Measurements from ENCODE around the gene TTLL12. TPM values are rescaled to one million over a fixed set of nuclear protein-coding genes. Genes with fewer than 3 reads are reported as not detected.

Gene TTLL12
- total and polyA plus RNA-seq, 2 of the 8 experiments (the other 6 are each of a cell fraction or from before 2014, with no cell fraction given) = 101 to 124 TPM

DNA sequence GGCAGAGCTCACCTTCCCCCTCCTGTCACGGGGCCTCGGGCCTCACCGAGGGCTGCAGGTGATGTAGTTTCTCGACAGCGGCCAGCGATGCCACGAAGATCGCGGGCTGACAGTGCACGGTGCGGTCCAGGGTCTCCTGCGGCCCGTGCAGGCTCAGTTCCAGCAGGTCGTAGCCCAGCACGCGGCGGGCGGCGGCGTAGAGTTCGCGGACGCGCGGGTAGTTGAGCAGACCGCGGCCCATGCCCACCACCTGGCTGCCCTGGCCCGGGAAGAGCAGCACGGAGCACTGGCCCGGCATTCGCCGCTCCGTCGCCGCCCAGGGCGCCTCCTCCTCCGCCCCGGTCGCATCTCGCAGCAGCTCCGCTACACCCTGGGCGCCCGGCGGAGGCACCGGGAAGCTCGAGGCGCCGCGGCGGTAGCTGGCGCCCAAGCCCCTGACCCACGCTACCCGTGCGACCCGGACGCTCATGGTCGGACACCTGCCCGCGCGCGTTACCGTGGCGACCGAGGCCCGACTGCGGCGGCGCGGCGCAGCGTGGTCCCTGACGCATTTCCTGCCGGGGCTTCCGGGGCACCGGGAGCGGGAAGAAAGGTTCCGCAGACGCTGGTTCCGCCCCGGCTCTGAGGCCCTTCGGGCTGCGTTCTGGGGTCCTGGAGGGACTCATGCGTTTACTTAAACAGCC is 43.9 kb downstream of the TTLL12 start, which contains the start of gene MCAT (continued):
- TF ChIP-seq RAD21 (IDR thresholded peaks at IDR 0.05 in 1 of 2, conservative IDR thresholded peaks at IDR 0.05 in 1 of 2; ENCODE audit: low read depth in 2 of 2, low read length in 2 of 2) = 0 out of 4 replicates have a peak, but pooled peaks of 1 of the 2 experiments have one; percentile 2
- TF ChIP-seq CHD2 (IDR thresholded peaks at IDR 0.05; ENCODE audit: low read length) = no peak
- TF ChIP-seq MAX (IDR thresholded peaks at IDR 0.05) = peak; percentile 82
- TF ChIP-seq ASH2L (IDR thresholded peaks at IDR 0.05; ENCODE audit: low read length) = peak; percentile 68
- peak; percentile 93; the same call in 1 of the 2 replicates for TF ChIP-seq RBBP5 (IDR thresholded peaks at IDR 0.05; ENCODE audit: borderline replicate concordance, low read depth, low read length)
- TF ChIP-seq TAF1 (IDR thresholded peaks at IDR 0.05; ENCODE audit: low read depth, low read length) = peak; percentile 75
- TF ChIP-seq CREB1 (IDR thresholded peaks at IDR 0.05) = peak; percentile 81
- no peak for TF ChIP-seq SIRT6 (IDR thresholded peaks at IDR 0.05; ENCODE audit: low read length)
- TF ChIP-seq TAF7 (optimal IDR thresholded peaks at IDR 0.05; ENCODE audit: borderline replicate concordance, low read depth, low read length) = peak; percentile 53
- no peak for TF ChIP-seq RFX5 (IDR thresholded peaks at IDR 0.05; ENCODE audit: borderline replicate concordance, low read depth, low read length)
- no peak for TF ChIP-seq CHD1 (IDR thresholded peaks at IDR 0.05; ENCODE audit: low read depth, low read length)
- no peak for TF ChIP-seq JUND (IDR thresholded peaks at IDR 0.05; ENCODE audit: low read length)
- no peak for TF ChIP-seq RXRA (IDR thresholded peaks at IDR 0.05; ENCODE audit: insufficient read depth, low read depth, low read length)
- TF ChIP-seq NRF1 (IDR thresholded peaks at IDR 0.05; ENCODE audit: low read depth, low read length) = peak; percentile 34; the same call in 1 of the 2 replicates
- TF ChIP-seq GABPA (IDR thresholded peaks at IDR 0.05; ENCODE audit: borderline replicate concordance, insufficient read depth, low read length) = peak; percentile 94
- TF ChIP-seq POLR2A (IDR thresholded peaks at IDR 0.05; ENCODE audit: control extremely low read depth in 1 of 2, low read depth in 2 of 2, low read length in 2 of 2) = peak in 1 of 2 experiments; percentile 50; a peak in 2 of 3 replicates
- 0 out of 2 replicates have a peak, but pooled peaks have one; percentile 33 for TF ChIP-seq SP4 (IDR thresholded peaks at IDR 0.05; ENCODE audit: low read length)
- TF ChIP-seq EP300 (IDR thresholded peaks at IDR 0.05; ENCODE audit: borderline replicate concordance in 1 of 2, low read depth in 2 of 2, low read length in 2 of 2) = no peak; a peak in 1 of 3 replicates
- no peak for TF ChIP-seq HDAC6 (IDR thresholded peaks at IDR 0.05; ENCODE audit: low read depth, low read length)
- TF ChIP-seq SIX5 (IDR thresholded peaks at IDR 0.05; ENCODE audit: low read depth, low read length) = peak; percentile 13; the same call in 1 of the 2 replicates
- no peak for TF ChIP-seq CBX8 (IDR thresholded peaks at IDR 0.05; ENCODE audit: borderline replicate concordance, low read depth, low read length)
- TF ChIP-seq SUZ12 (IDR thresholded peaks at IDR 0.05; ENCODE audit: low read length) = no peak
- no peak for TF ChIP-seq TCF12 (IDR thresholded peaks at IDR 0.05; ENCODE audit: low read depth, low read length)
- TF ChIP-seq POU5F1 (IDR thresholded peaks at IDR 0.05; ENCODE audit: low read depth, low read length) = no peak
- no peak for TF ChIP-seq JUN (IDR thresholded peaks at IDR 0.05; ENCODE audit: low read depth, low read length)
- no peak for TF ChIP-seq MAFK (IDR thresholded peaks at IDR 0.05; ENCODE audit: low read depth, low read length)
